Stimulated activated naive CD8-positive, alpha-beta T cell treated with anti-CD3 and anti-CD28 coated beads, Interleukin-15, amount 100 ng/mL, for 72 hours (primary cell): ENCODE measurements around the gene LYAR.
"Not testable (repeated sequence)": the region's sequence is repeated elsewhere in the genome, so short reads cannot be mapped to it uniquely, and the experiment has no call there.

Source experiments
- ATAC-seq: fragments of 150-1000 bp; cut with Tn5 transposase; 2 replicates; pipeline ENCODE4 v1.10.0; 2021; ENCODE audit warnings: mild to moderate bottlenecking, moderate library complexity
- DNase-seq, 2 donors: peaks; one replicate each; pipeline ENCODE4 v3.0.0; 2021 to 2022
- H3K27ac Mint-ChIP-seq, 2 donors: one replicate each; pipeline ENCODE4 v1.8.0; 2022; ENCODE audit warnings: mild to moderate bottlenecking in 2 of 2, mixed read lengths in 2 of 2, moderate library complexity in 2 of 2
- H3K27me3 Mint-ChIP-seq: one replicate; pipeline ENCODE4 v1.8.0; 2022; ENCODE audit warnings: mixed read lengths
- H3K4me1 Mint-ChIP-seq: one replicate; pipeline ENCODE4 v1.8.0; 2022; ENCODE audit warnings: mild to moderate bottlenecking, mixed read lengths
- H3K4me3 Mint-ChIP-seq, 2 donors: one replicate each; pipeline ENCODE4 v1.8.0; 2022; ENCODE audit warnings: mild to moderate bottlenecking in 2 of 2, mixed read lengths in 2 of 2, moderate library complexity in 1 of 2
- H3K9me3 Mint-ChIP-seq, 2 donors: one replicate each; pipeline ENCODE4 v1.8.0; 2022; ENCODE audit warnings: mixed read lengths in 2 of 2

LYAR gene

DNA sequence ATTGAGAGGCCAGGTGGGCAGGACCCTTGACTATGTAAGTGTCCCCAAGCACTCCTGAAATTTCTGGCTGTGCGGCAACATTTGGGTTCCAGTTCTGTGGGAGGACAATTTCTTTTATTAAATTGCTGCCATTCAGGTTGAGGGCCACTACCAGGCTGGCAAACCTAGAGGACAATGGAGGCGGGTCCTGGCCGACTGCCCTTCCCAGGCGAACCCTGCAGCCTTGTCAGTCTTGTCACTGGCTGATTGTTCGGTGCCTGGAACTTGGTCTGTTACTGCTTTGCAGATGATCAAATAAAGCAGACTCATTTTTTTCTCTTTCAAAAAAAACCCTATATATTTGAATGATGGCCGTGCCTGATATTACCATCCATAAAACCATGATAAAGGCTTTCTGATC is 35.3 kb downstream of the LYAR start:
- Mint-ChIP-seq H3K4me1 (peaks cover 10% of the 10 kb centered on the region), H3K27ac (no peak overlapping the region), H3K4me3 (no peak overlapping the region), H3K27me3 (no peaks in the 10 kb centered on the region), H3K9me3 (no peaks in the 10 kb centered on the region)
- no peak for ATAC-seq
- no peak for DNase-seq

DNA sequence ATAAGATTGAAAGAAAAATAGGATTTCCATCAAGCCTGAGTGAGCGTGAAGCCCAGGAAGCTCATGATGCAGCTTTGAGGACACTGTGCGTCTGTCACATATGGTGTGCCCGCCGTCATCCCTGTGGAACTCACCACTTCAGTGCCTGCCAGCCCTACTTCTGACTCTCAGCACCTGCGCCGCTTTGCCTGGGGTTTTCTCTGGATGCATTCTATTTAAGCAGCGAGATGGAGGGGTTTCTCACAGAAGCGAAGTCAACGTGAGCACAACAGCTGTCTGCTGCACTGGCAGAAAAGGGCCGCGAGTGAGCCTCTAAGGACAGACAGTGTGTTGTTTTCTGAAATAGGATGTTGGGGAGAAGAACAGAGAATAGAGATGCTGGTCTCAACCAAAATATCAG is 35.8 kb downstream of the LYAR start:
- no peak for ATAC-seq
- no peaks in the 10 kb centered on the region for H3K9me3 Mint-ChIP-seq

GRCh38 chr4:4249866-4250265 is 40.1 kb downstream of the LYAR start:
- Mint-ChIP-seq H3K4me1 (peaks cover 29% of the 10 kb centered on the region), H3K27ac (no peak overlapping the region), H3K9me3 (no peaks in the 10 kb centered on the region), H3K4me3 (peak overlapping the region in 1 of 2 donors; percentile 22), H3K27me3 (no peaks in the 10 kb centered on the region)
- DNase-seq (no peak), ATAC-seq (no peak)

More for the DNA sequence above, 35.8 kb downstream of the LYAR start:
- no peaks in the 10 kb centered on the region for H3K27me3 Mint-ChIP-seq
- no peak for DNase-seq
- H3K27ac Mint-ChIP-seq = no peak overlapping the region
- H3K4me1 Mint-ChIP-seq = peaks cover 12% of the 10 kb centered on the region
- H3K4me3 Mint-ChIP-seq = no peak overlapping the region

DNA sequence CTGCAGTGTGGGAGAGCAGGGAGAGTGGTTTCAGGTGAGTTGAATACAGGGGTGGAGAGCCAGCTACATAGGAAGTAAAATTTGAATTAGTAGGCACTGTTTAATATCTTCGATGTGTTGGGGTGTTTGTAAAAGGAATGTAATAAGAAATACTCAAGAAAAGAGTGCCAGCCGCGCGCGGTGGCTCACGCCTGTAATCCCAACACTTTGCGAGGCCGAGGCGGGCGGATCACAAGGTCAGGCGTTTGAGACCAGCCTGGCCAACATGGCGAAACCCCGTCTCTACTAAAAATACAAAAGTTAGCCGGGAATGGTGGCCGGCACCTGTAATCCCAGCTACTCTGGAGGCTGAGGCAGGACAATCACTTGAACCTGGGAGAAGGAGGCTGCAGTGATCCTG is 40.6 kb downstream of the LYAR start:
- DNase-seq, ATAC-seq, H3K9me3 Mint-ChIP-seq, H3K27me3 Mint-ChIP-seq: not testable (repeated sequence)
- peak overlapping the region; percentile 92 to 96 for H3K4me3 Mint-ChIP-seq
- peak overlapping the region in 1 of 2 donors; percentile 99 for H3K27ac Mint-ChIP-seq
- peaks cover 29% of the 10 kb centered on the region for H3K4me1 Mint-ChIP-seq

DNA sequence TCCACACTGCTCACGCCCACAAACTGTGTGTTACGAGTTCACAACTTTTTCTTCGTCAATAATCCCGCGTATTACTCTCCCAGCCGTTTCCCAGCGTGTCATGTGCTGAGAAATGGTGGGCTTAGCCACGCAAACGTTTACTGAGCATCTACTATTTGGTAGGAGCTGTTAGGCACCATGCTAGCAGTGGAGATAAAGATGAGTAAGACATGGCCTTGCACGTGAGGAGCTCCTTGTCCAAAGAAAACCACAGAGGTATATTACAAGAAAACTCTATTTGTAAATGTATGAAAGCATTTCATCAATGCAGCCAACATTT is 41.1 kb downstream of the LYAR start:
- H3K4me1 Mint-ChIP-seq = peaks cover 29% of the 10 kb centered on the region
- ATAC-seq = no peak
- peak overlapping the region; percentile 92 to 96 for H3K4me3 Mint-ChIP-seq
- no peaks in the 10 kb centered on the region for H3K9me3 Mint-ChIP-seq
- H3K27me3 Mint-ChIP-seq = no peaks in the 10 kb centered on the region
- peak overlapping the region; percentile 99 for H3K27ac Mint-ChIP-seq
- DNase-seq = no peak

DNA sequence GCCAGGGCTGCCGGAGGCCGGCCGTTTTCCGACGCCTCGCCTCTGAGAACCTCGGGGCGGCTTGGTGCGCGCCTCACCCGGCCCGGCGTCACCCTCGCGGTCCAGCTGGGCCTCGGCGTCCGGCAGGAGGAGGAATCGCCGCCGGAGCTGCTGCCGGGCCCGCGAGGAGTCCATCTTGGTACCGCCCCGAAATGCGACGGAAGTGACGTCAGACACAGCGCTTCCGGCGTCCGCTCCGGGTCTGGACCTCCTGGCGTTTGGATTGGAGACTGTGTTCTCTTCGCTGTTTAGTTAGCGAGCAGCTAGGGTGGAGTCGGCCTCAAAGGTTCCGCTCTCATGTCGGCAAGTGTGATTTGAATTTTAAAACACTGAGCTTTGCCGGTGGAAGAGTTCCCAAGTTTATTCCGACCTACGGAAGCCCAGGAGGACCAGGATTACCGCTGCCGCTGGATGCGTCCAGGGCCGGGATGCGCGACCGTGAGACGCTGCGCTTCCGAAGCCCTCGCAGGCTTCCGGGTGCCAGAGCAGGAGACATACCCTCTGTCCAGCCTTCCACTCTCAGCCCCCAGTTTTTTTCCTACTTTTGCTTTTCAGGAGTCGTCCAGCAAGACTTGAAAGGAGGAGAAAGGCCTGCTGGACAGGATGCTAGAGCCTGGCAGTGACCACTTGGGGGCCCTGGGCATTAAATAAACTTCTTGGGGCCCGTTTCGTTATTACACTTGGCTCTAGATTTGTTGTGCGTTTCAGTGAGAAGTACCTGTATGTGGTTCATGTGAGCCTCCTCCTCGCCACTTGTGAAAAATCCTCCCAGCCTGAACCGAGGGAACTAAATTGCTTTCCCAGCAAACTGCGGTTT is 41.7 kb downstream of the LYAR start, which contains the start of gene TMEM128:
Gene TMEM128 (minus strand): TSS at position 195 of the 856 bp plus-strand sequence. CDS start 21 bp downstream, at position 174.
- Mint-ChIP-seq H3K27me3 (no peaks in the 10 kb centered on the region), H3K9me3 (no peaks in the 10 kb centered on the region), H3K4me3 (peak within 1 kb of the TSS; percentile 92 to 96), H3K4me1 (peaks cover 35% of the 10 kb centered on the region), H3K27ac (peak within 1 kb of the TSS; percentile 99)
- ATAC-seq (peak; percentile 98), DNase-seq (peak; percentile 86 to 90)

DNA sequence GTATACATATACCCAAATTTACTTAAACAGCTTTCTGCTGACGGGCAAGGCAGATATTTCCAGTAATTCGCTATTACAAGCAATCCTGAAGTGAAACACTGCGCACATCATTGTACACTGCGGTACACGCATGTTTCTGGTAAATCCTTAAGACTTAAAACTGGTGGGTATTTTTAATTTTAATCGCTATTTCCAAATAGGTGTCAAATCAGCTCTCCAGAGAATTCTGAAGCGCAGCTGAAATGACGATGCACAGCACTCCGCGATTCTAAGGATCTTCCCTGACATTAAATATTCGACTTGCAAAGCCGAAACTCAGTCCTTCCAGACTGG is 42.3 kb downstream of the LYAR start:
- Mint-ChIP-seq H3K4me3 (peak overlapping the region; percentile 92 to 96), H3K27me3 (no peaks in the 10 kb centered on the region), H3K4me1 (peaks cover 38% of the 10 kb centered on the region), H3K27ac (peak overlapping the region; percentile 99), H3K9me3 (no peaks in the 10 kb centered on the region)
- no peak for DNase-seq
- peak; percentile 47 for ATAC-seq

- DNase-seq (no peak), ATAC-seq (no peak)
- H3K9me3 Mint-ChIP-seq = no peaks in the 10 kb centered on the region
- H3K4me3 Mint-ChIP-seq = peak overlapping the region in 1 of 2 donors; percentile 7
- H3K4me1 Mint-ChIP-seq = peaks cover 32% of the 10 kb centered on the region
- H3K27ac Mint-ChIP-seq = peak overlapping the region; percentile 49 to 67
- no peaks in the 10 kb centered on the region for H3K27me3 Mint-ChIP-seq
These were observed 44.8 kb downstream of the LYAR start for GRCh38 chr4:4245172-4245571.

DNA sequence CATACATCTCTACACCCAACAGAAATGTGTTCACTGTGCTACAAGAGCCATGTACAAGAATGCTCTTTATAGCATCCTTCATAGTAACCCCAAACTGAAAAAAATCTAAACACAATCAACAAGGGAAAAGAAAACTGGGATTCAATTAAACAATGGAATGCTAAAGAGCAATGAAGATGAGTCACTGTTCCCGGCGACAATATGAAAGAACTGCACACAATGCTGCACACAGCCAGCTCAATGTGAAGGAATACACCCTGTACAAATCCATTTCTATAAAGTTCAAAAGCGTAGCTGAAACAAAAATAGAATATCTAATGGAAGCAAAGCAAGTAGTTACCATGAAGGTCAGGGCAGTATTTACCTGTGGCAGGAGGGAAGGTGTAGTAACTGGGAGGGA is 50.4 kb downstream of the LYAR start:
- peak overlapping the region in 1 of 2 donors; percentile 19 for H3K27ac Mint-ChIP-seq
- not testable (repeated sequence) for H3K4me3 Mint-ChIP-seq, ATAC-seq, H3K4me1 Mint-ChIP-seq, DNase-seq, H3K9me3 Mint-ChIP-seq, H3K27me3 Mint-ChIP-seq

DNA sequence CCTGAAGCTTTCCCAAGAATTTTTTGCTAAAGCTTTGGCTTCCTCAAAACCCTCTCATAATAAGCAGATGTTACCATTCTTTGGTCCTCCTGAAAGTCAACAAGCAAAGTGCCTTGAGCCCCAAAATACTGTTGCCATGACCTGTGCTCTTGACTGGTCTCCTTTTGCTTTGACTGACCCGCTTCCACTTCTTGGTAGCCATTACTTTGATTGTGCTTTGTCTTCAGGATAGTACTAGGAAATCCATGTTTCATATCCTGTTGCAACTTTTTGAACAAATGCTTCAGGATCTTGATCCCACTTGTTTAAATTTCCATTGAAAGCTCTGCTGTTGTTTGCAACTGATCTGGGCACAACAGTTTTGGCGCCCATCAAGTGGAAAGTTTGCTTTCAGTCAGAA is 56.3 kb downstream of the LYAR start:
- no peaks in the 10 kb centered on the region for H3K4me1 Mint-ChIP-seq
- H3K27me3 Mint-ChIP-seq = peaks cover 16% of the 10 kb centered on the region
- no peak overlapping the region for H3K4me3 Mint-ChIP-seq
- H3K9me3 Mint-ChIP-seq = peaks cover 0 to 12% of the 10 kb centered on the region in 2 donors
- H3K27ac Mint-ChIP-seq = no peak overlapping the region
- DNase-seq = no peak
- ATAC-seq = no peak

DNA sequence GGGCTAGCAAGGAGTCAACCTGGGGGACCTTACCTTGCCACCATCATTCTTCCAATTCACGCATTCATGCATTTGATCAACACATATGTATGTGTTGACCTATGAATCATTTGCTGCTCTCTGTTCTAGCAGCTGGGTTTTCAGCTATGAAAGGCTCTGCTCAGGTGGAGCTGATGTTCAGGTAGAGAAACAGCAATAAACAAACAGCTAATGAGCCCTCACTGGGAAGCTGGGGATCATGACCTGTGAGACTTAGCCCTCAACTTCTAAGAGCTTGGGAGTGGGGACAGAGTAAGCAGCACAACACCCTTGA is 61.6 kb downstream of the LYAR start:
- peaks cover 0 to 3% of the 10 kb centered on the region in 2 donors for H3K9me3 Mint-ChIP-seq
- DNase-seq (no peak), ATAC-seq (no peak)
- no peak overlapping the region for H3K27ac Mint-ChIP-seq
- H3K4me1 Mint-ChIP-seq = peaks cover 19% of the 10 kb centered on the region
- no peak overlapping the region for H3K4me3 Mint-ChIP-seq
- peaks cover 69% of the 10 kb centered on the region for H3K27me3 Mint-ChIP-seq

- Mint-ChIP-seq H3K9me3 (no peaks in the 10 kb centered on the region), H3K4me1 (peaks cover 19% of the 10 kb centered on the region), H3K4me3 (peak overlapping the region in 1 of 2 donors; percentile 38), H3K27ac (no peak overlapping the region), H3K27me3 (peaks cover 75% of the 10 kb centered on the region)
- DNase-seq = no peak
- no peak for ATAC-seq
These were observed 62.2 kb downstream of the LYAR start for GRCh38 chr4:4227510-4228355.

DNA sequence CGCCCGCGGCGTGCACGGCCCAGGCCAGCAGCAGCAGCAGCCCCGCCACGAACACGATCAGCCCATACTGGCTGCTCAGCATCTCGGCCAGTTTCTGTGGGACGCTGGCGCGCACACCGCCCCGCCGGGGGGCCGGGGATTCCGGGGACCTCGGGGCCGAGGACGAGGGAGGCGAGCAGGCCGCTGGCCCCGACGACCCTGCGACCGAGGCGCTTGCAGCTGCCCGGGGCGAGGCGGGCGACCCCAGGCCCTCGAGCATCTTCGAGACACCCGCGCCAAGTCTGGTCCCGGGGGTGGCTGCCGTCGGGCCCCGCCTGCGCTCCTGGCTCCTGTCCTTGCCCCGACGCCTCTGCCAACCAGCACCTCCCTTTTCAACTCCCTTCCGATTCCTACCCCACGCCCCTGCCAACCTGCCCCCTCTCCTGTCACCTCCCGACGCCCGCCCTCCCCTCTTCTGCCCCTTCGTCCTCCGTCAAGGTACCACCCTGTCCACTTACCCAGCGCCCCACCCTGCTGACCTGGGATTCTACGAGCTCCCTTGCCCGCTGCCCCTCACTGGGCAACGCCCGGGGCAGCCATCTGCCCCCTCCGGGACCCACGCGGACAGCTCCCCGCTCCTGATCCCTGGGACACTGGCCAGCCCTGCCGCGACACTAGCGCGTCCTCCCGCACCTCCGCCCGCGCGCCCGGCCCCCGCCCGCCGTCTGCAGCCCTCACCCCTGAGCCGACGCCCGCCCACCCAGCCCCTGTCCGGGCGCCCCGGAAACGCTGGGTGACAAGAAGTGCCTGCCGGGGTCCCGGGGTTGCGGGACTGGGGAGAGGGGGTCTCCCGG is 63.1 kb downstream of the LYAR start, which contains the start of gene OTOP1:
Gene OTOP1 (minus strand): TSS at position 324 of the 833 bp plus-strand sequence. CDS start 65 bp downstream, at position 259.
- ATAC-seq (no peak), DNase-seq (no peak)
- H3K9me3 Mint-ChIP-seq = no peaks in the 10 kb centered on the region
- no peak within 1 kb of the TSS for H3K27ac Mint-ChIP-seq
- H3K4me1 Mint-ChIP-seq = peaks cover 19% of the 10 kb centered on the region
- peaks cover 84% of the 10 kb centered on the region for H3K27me3 Mint-ChIP-seq
- peak within 1 kb of the TSS in 1 of 2 donors; percentile 40 for H3K4me3 Mint-ChIP-seq

DNA sequence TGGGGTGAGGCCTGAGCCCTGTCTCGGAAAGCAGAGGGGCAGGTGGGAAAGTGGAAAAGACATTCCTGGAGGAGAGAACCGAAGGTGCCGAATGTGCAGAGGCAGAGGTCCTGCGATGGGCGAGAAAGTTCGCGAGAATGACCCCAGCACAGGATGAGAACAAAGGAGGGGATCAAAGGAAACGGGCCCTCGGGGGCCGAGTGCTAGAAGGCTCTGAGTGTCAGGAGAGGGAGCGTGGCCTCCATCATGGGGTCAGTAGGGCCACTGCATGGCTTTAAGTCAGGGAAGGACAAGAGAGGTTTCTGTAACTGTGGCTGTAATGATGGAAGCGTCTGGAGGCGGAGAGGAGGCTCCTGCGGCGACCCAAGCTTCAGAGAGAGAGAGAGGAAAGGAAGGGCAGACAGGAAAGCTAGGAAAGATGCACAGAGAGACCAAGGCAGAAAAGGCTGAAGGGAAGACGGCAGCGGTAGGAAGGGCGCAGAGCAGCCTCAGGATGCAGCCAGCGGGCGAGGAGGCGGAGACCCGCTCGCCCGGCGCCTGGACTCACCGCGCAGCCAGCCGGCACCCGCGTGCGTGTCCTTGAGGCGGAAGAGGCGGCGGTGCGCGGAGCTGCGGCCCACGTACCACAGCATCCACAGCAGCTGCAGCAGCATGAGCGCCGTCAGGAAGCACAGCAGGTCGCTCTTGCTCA is 63.9 kb downstream of the LYAR start:
- Mint-ChIP-seq H3K27me3 (peaks cover 90% of the 10 kb centered on the region), H3K27ac (no peak overlapping the region), H3K4me3 (peak overlapping the region in 1 of 2 donors; percentile 21), H3K4me1 (peaks cover 19% of the 10 kb centered on the region), H3K9me3 (no peaks in the 10 kb centered on the region)
- no peak for DNase-seq
- no peak for ATAC-seq
